WTC11 (cell line): ENCODE measurements around the gene NDRG3. TPM values are rescaled to one million over a fixed set of nuclear protein-coding genes. Genes with fewer than 3 reads are reported as not detected.

Experiments
- ATAC-seq: fragments of 200-7000 bp; cut with Tn5 transposase; 2 replicates; pipeline ENCODE4 v1.10.0; 2021; ENCODE audit warnings: mild to moderate bottlenecking, moderate library complexity
- CTCF ChIA-PET: fragments of 300-600 bp; sonication (Branson Sonifier 250); formaldehyde crosslinking; loops from one replicate; lab custom pipeline; 2021; ENCODE audit warnings: antibody characterized with exemption; lab: Charles Lee
- POLR2A ChIA-PET: fragments of 350-600 bp; sonication (Branson Sonifier 250); formaldehyde crosslinking; loops from one replicate; lab custom pipeline; 2021; ENCODE audit warnings: antibody characterized with exemption; lab: Charles Lee
- DNase-seq: peaks from one replicate; pipeline ENCODE4 v3.0.0; 2021; ENCODE audit warnings: low spot score
- H3K27ac Mint-ChIP-seq: 2 replicates; pipeline ENCODE4 v1.8.0; 2021; ENCODE audit warnings: mixed read lengths
- H3K27me3 Mint-ChIP-seq: 2 replicates; pipeline ENCODE4 v1.8.0; 2021; ENCODE audit warnings: low read depth, mild to moderate bottlenecking, moderate library complexity, mixed read lengths
- H3K36me3 Mint-ChIP-seq: 2 replicates; pipeline ENCODE4 v1.8.0; 2021; ENCODE audit warnings: mixed read lengths
- H3K4me1 Mint-ChIP-seq: 2 replicates; pipeline ENCODE4 v1.8.0; 2022; ENCODE audit warnings: mixed read lengths
- H3K4me3 Mint-ChIP-seq: 2 replicates; pipeline ENCODE4 v1.8.0; 2021; ENCODE audit warnings: mild to moderate bottlenecking, moderate library complexity, mixed read lengths
- H3K9me3 Mint-ChIP-seq: 2 replicates; pipeline ENCODE4 v1.8.0; 2021; ENCODE audit warnings: mixed read lengths
- ERG ChIP-seq: fragments of 250-450 bp; sonication (Bioruptor Pico); IDR thresholded peaks from 2 replicates; pipeline ENCODE4 v1.8.0; 2021; ENCODE audit warnings: mild to moderate bottlenecking
- FOXP4 ChIP-seq: sonication (generic); formaldehyde crosslinking; IDR thresholded peaks from 2 replicates; pipeline ENCODE4 v1.8.0; 2022; ENCODE audit warnings: mild to moderate bottlenecking, missing genetic modification reagents
- HMGXB4 ChIP-seq: sonication (generic); formaldehyde crosslinking; IDR thresholded peaks from 2 replicates; pipeline ENCODE4 v1.8.1; 2023; ENCODE audit warnings: mild to moderate bottlenecking, moderate library complexity, missing genetic modification reagents
- JUN ChIP-seq: sonication (generic); formaldehyde crosslinking; IDR thresholded peaks from 2 replicates; pipeline ENCODE4 v1.8.0; 2023; ENCODE audit warnings: mild to moderate bottlenecking, missing genetic modification reagents
- NFATC4 ChIP-seq: fragments of 250-450 bp; sonication (Bioruptor Pico); IDR thresholded peaks from 2 replicates; pipeline ENCODE4 v1.9.0; 2021; ENCODE audit warnings: mild to moderate bottlenecking
- RELA ChIP-seq: sonication (generic); formaldehyde crosslinking; IDR thresholded peaks from 2 replicates; pipeline ENCODE4 v1.8.1; 2022; ENCODE audit warnings: missing genetic modification reagents, mild to moderate bottlenecking, borderline replicate concordance
- SOX15 ChIP-seq: fragments of 250-450 bp; sonication (Bioruptor Pico); IDR thresholded peaks from 2 replicates; pipeline ENCODE4 v1.9.0; 2021; ENCODE audit warnings: mild to moderate bottlenecking
- STAT6 ChIP-seq: sonication (generic); formaldehyde crosslinking; conservative IDR thresholded peaks from 2 replicates; pipeline ENCODE4 v1.8.1; 2023; ENCODE audit warnings: mild to moderate bottlenecking, low read depth, missing genetic modification reagents, moderate library complexity
- TCF7 ChIP-seq: sonication (generic); formaldehyde crosslinking; IDR thresholded peaks from 2 replicates; pipeline ENCODE4 v1.8.0; 2022; ENCODE audit warnings: mild to moderate bottlenecking, low read depth, missing genetic modification reagents, moderate library complexity
- TEAD4 ChIP-seq: sonication (generic); formaldehyde crosslinking; IDR thresholded peaks from 2 replicates; pipeline ENCODE4 v1.8.0; 2022; ENCODE audit warnings: mild to moderate bottlenecking, missing genetic modification reagents
- TP53 ChIP-seq: sonication (generic); formaldehyde crosslinking; IDR thresholded peaks from 2 replicates; pipeline ENCODE4 v1.8.1; 2023; ENCODE audit warnings: mild to moderate bottlenecking, missing genetic modification reagents
- ZBTB43 ChIP-seq: sonication (generic); formaldehyde crosslinking; IDR thresholded peaks from 2 replicates; pipeline ENCODE4 v1.8.1; 2023; ENCODE audit warnings: mild to moderate bottlenecking, missing genetic modification reagents
- ZMAT4 ChIP-seq: fragments of 250-450 bp; sonication (Bioruptor Pico); IDR thresholded peaks from 2 replicates; pipeline ENCODE4 v1.9.0; 2021; ENCODE audit warnings: mild to moderate bottlenecking
- ZNF138 ChIP-seq: sonication (generic); formaldehyde crosslinking; conservative IDR thresholded peaks from 2 replicates; pipeline ENCODE4 v1.8.1; 2022; ENCODE audit warnings: mild to moderate bottlenecking, moderate library complexity, missing genetic modification reagents
- ZNF232 ChIP-seq: sonication (generic); formaldehyde crosslinking; IDR thresholded peaks from 2 replicates; pipeline ENCODE4 v1.8.0; 2022; ENCODE audit warnings: mild to moderate bottlenecking, missing genetic modification reagents
- ZNF317 ChIP-seq: sonication (generic); formaldehyde crosslinking; IDR thresholded peaks from 2 replicates; pipeline ENCODE4 v1.8.1; 2023; ENCODE audit warnings: low read depth, mild to moderate bottlenecking, moderate library complexity, missing genetic modification reagents, borderline replicate concordance
- total RNA-seq: library from RNA; stranded (reverse); gene quantifications from 3 replicates; pipeline ENCODE4 v1.2.3, GENCODE V29; 2021

Gene NDRG3
- total RNA-seq, 1 experiment from 2014 or later: 27.0 TPM

- DNase-seq: no peak
- Mint-ChIP-seq H3K27me3 (no peaks in the 10 kb centered on the region), H3K4me3 (no peak overlapping the region), H3K27ac (peak overlapping the region; percentile 53), H3K36me3 (no peaks in the 10 kb centered on the region), H3K9me3 (no peaks in the 10 kb centered on the region), H3K4me1 (peaks cover 28% of the 10 kb centered on the region)
- no peak; the same call in 1 of the 2 replicates for ATAC-seq
- POLR2A ChIA-PET: interaction anchor here (0.6 to 1.2 kb wide), 5 partner anchors 38 to 538 kb away, joined by 3 to 12 read pairs (median 4); no protein-coding TSS in a partner anchor
- CTCF ChIA-PET: interaction anchor here (0.6 to 2.8 kb wide), 13 partner anchors 7 to 138 kb away, joined by 3 to 18 read pairs (median 5); partner anchors contain the start of genes DSN1, NDRG3 and RAB5IF
- TF ChIP-seq TEAD4 (CRISPR knock-in tag) (no peak), RELA (no peak), ERG (CRISPR knock-in tag) (no peak), SOX15 (CRISPR knock-in tag) (no peak), NFATC4 (CRISPR knock-in tag) (no peak), HMGXB4 (no peak), FOXP4 (no peak)
- TF ChIP-seq, all 79 proteins: peak for 0
Observed at GRCh38 chr20:36736451-36737182, 9.3 kb downstream of the NDRG3 start.

GRCh38 chr20:36732456-36732855 lies 13.4 kb downstream of the NDRG3 start:
- peaks cover 28% of the 10 kb centered on the region for H3K4me1 Mint-ChIP-seq
- no peak for DNase-seq
- H3K36me3 Mint-ChIP-seq: no peaks in the 10 kb centered on the region
- TF ChIP-seq STAT6 (CRISPR knock-in tag): no peak
- TF ChIP-seq ZBTB43 (CRISPR knock-in tag): no peak
- TF ChIP-seq ZNF317 (CRISPR knock-in tag): no peak
- TF ChIP-seq TCF7 (CRISPR knock-in tag): no peak
- TF ChIP-seq ZNF138 (CRISPR knock-in tag): no peak
- no peak for TF ChIP-seq JUN (CRISPR knock-in tag)
- no peak for TF ChIP-seq HMGXB4
- no peak for TF ChIP-seq ZMAT4
- no peak for TF ChIP-seq TEAD4 (CRISPR knock-in tag)
- no peak for TF ChIP-seq ZNF232 (CRISPR knock-in tag)
- TF ChIP-seq TP53 (CRISPR knock-in tag): no peak
- H3K27me3 Mint-ChIP-seq: no peaks in the 10 kb centered on the region
- H3K27ac Mint-ChIP-seq: peak overlapping the region; percentile 69; the same call in 1 of the 2 replicates
- ATAC-seq: no peak
- H3K9me3 Mint-ChIP-seq: no peaks in the 10 kb centered on the region
- ChIA-PET POLR2A (no interaction called here), CTCF (interaction anchor here (1.2 to 2.6 kb wide), 5 partner anchors 22 to 187 kb away, joined by 4 to 14 read pairs (median 6); partner anchors contain the start of gene RAB5IF)
- no peak overlapping the region for H3K4me3 Mint-ChIP-seq
